GM21423 (cell line): ENCODE data around the gene KCNF1.

Experiments used
- ATAC-seq: cut with Tn5 transposase; IDR thresholded peaks from one replicate; pipeline ENCODE4 v1.9.1; 2021; ENCODE audit warnings: mild to moderate bottlenecking, moderate library complexity; ENCODE audit not compliant: unreplicated experiment

The KCNF1 gene

DNA sequence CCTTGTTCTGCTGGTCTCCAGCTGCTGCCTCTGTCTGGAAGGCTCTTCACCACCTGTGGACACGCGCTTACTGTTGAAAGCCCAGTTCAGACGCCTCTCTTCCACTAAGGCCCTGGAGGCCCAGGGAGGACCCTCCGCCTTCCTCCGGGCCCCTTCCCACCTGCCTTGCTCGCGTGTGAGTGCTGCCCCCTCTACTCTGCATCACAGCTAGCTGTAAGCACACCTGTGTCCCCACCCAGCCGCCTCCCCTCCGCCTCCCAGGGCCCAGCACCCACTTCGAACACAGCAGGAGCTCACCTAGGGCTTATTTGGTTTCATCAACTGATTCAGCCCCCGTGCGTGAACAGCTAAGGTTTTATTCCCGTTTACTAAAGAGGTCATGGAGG, 49.7 kb downstream of the KCNF1 start:
- no peak for ATAC-seq

- ATAC-seq, result no peak
Observed at GRCh38 chr2:10962004-10962403, 50.3 kb downstream of the KCNF1 start.

- ATAC-seq, result no peak
Observed at GRCh38 chr2:10963155-10963554, 51.4 kb downstream of the KCNF1 start.
